DOHH2 (cell line): ENCODE measurements around the gene RALGAPB.

Experiments
- H3F3A ChIP-seq: fragments of 200-600 bp; sonication (generic), shearing (Covaris generic); 2 replicates; pipeline ENCODE4 v1.6.0; 2016; ENCODE audit warnings: antibody characterized with exemption, mild to moderate bottlenecking; ENCODE audit not compliant: control insufficient read depth, insufficient read depth
- H3K27ac ChIP-seq: fragments of 200-600 bp; sonication (generic); 2 replicates; pipeline ENCODE4 v1.5.1; 2014; ENCODE audit warnings: low read depth, mild to moderate bottlenecking, low read length, moderate library complexity
- H3K27me3 ChIP-seq: fragments of 200-600 bp; sonication (generic); 2 replicates; pipeline ENCODE4 v1.6.1; 2014; ENCODE audit warnings: mild to moderate bottlenecking, low read length, mixed read lengths; ENCODE audit not compliant: control insufficient read depth
- H3K36me3 ChIP-seq: fragments of 200-600 bp; sonication (generic); 2 replicates; pipeline ENCODE4 v1.6.1; 2014; ENCODE audit warnings: mild to moderate bottlenecking, low read length, moderate library complexity, mixed read lengths; ENCODE audit not compliant: control insufficient read depth
- H3K4me1 ChIP-seq: fragments of 200-600 bp; sonication (generic); 2 replicates; pipeline ENCODE4 v1.6.1; 2014; ENCODE audit warnings: mild to moderate bottlenecking, low read length, mixed read lengths; ENCODE audit not compliant: control insufficient read depth
- H3K4me2 ChIP-seq: fragments of 200-600 bp; sonication (generic); 2 replicates; pipeline ENCODE4 v1.6.0; 2014; ENCODE audit warnings: mild to moderate bottlenecking, low read length, moderate library complexity
- H3K4me3 ChIP-seq: fragments of 200-600 bp; sonication (generic); 2 replicates; pipeline ENCODE4 v1.5.1; 2014; ENCODE audit warnings: mild to moderate bottlenecking, low read length, mixed read lengths
- H3K79me2 ChIP-seq: fragments of 200-600 bp; sonication (generic); 2 replicates; pipeline ENCODE4 v1.6.1; 2014; ENCODE audit warnings: mild to moderate bottlenecking, low read length, mixed read lengths; ENCODE audit not compliant: control insufficient read depth
- H3K9me2 ChIP-seq: fragments of 200-600 bp; sonication (generic); replicated peaks from 2 replicates; pipeline ENCODE4 v1.6.1; 2014; ENCODE audit warnings: mild to moderate bottlenecking, low read length, mixed read lengths; ENCODE audit not compliant: control insufficient read depth
- H3K9me3 ChIP-seq: fragments of 200-600 bp; sonication (generic); 2 replicates; pipeline ENCODE4 v1.6.1; 2014; ENCODE audit warnings: antibody characterized with exemption, low read length, mixed read lengths; ENCODE audit not compliant: control insufficient read depth, insufficient read depth
- H4K20me1 ChIP-seq: fragments of 200-600 bp; sonication (generic); 2 replicates; pipeline ENCODE4 v1.6.0; 2014; ENCODE audit warnings: low read depth, mild to moderate bottlenecking, antibody characterized with exemption, low read length, moderate library complexity; ENCODE audit not compliant: control insufficient read depth, insufficient read depth
- CTCF ChIP-seq: fragments of 200-600 bp; sonication (generic); IDR thresholded peaks from one replicate; pipeline ENCODE4 v1.5.1; 2014; ENCODE audit warnings: antibody characterized with exemption, mild to moderate bottlenecking, low read depth, low read length; ENCODE audit not compliant: poor library complexity, severe bottlenecking
- EZH2phosphoT487 ChIP-seq: fragments of 200-600 bp; sonication (generic); IDR thresholded peaks from 2 replicates; pipeline ENCODE4 v1.6.1; 2017; ENCODE audit warnings: borderline replicate concordance, mild to moderate bottlenecking, antibody characterized with exemption, low read length, moderate library complexity, mixed read lengths

Gene RALGAPB

DNA sequence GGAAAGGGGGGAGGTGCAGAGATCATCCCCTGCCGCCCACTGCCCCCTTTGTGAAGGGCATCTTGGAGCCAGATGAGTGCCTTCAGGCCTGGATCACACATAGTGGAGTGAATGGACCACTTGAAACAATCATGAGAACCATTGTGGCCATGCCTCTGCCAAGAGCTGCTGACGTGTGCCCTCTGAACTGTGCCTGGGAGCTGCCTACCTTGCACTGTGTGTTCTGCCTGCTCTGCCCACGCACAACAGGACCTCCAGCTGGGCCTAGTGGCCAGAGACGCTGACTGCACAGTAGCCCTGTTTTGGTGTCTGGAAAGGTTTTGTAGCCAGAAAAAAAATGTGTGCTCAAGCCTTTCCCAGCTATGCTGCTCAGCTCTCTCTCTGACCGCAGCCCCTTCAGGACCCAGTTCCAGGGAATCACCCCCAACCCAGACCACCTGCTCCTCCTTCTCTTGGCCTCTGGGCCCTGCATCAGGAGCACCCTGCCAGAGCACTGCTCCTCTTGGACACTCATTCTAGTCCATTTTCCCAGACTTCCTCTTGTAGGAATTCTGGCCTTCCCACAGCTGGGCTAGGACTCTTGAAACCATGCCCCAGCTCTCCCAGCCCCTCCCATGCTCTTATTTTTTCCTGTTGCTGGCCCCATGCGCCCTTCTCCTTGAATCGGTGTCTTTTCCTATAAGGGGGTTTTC, 106.7 kb downstream of the RALGAPB start:
- H3K79me2 ChIP-seq = no peaks in the 10 kb centered on the region
- H3K4me2 ChIP-seq = no peak overlapping the region
- H3F3A ChIP-seq = no peaks in the 10 kb centered on the region
- H3K27me3 ChIP-seq = peaks cover 4% of the 10 kb centered on the region; the same call in 1 of the 2 replicates
- H3K4me3 ChIP-seq = no peak overlapping the region
- no peaks in the 10 kb centered on the region for H3K9me2 ChIP-seq
- H3K27ac ChIP-seq = no peak overlapping the region
- TF ChIP-seq EZH2phosphoT487 (no peak), CTCF (no peak)
- H3K36me3 ChIP-seq = peaks cover 17% of the 10 kb centered on the region
- H3K9me3 ChIP-seq = no peaks in the 10 kb centered on the region
- H4K20me1 ChIP-seq = no peaks in the 10 kb centered on the region
- no peaks in the 10 kb centered on the region for H3K4me1 ChIP-seq

- Histone ChIP-seq H3K9me3 (no peaks in the 10 kb centered on the region), H4K20me1 (no peaks in the 10 kb centered on the region), H3K27me3 (peaks cover 4% of the 10 kb centered on the region; the same call in 1 of the 2 replicates), H3K9me2 (no peaks in the 10 kb centered on the region), H3K79me2 (no peaks in the 10 kb centered on the region), H3K4me3 (no peak overlapping the region), H3K36me3 (peaks cover 12% of the 10 kb centered on the region), H3K27ac (no peak overlapping the region), H3F3A (no peaks in the 10 kb centered on the region), H3K4me1 (no peaks in the 10 kb centered on the region), H3K4me2 (no peak overlapping the region)
- no peak for TF ChIP-seq CTCF
- TF ChIP-seq EZH2phosphoT487 = no peak
Measured at GRCh38 chr20:38579921-38580320, 107.3 kb downstream of the RALGAPB start.

- Histone ChIP-seq H3K4me1 (no peaks in the 10 kb centered on the region), H3K27me3 (peaks cover 4% of the 10 kb centered on the region; the same call in 1 of the 2 replicates), H3K27ac (no peak within 1 kb of the TSS), H3K4me2 (no peak within 1 kb of the TSS), H3K9me2 (no peaks in the 10 kb centered on the region), H3K79me2 (no peaks in the 10 kb centered on the region), H4K20me1 (no peaks in the 10 kb centered on the region), H3K4me3 (no peak within 1 kb of the TSS), H3K9me3 (no peaks in the 10 kb centered on the region), H3F3A (no peaks in the 10 kb centered on the region), H3K36me3 (peaks cover under 1% of the 10 kb centered on the region; the same call in 1 of the 2 replicates)
- no peak for TF ChIP-seq EZH2phosphoT487
- TF ChIP-seq CTCF = no peak
Measured at GRCh38 chr20:38581013-38581412, 108.4 kb downstream of the RALGAPB start, which contains the start of gene ADIG. Gene ADIG, plus strand, starts transcription at chr20:38581197. Its CDS starts 54 bp downstream, at chr20:38581251.
